DMS 273 treated with DMSO at 0.1 percent for 48 hours (cell line): ENCODE results near the gene RNF157.

ENCODE experiments used
- DNase-seq: peaks from one replicate; lab custom pipeline; 2025; lab: John Stamatoyannopoulos, UW

Gene RNF157

DNA sequence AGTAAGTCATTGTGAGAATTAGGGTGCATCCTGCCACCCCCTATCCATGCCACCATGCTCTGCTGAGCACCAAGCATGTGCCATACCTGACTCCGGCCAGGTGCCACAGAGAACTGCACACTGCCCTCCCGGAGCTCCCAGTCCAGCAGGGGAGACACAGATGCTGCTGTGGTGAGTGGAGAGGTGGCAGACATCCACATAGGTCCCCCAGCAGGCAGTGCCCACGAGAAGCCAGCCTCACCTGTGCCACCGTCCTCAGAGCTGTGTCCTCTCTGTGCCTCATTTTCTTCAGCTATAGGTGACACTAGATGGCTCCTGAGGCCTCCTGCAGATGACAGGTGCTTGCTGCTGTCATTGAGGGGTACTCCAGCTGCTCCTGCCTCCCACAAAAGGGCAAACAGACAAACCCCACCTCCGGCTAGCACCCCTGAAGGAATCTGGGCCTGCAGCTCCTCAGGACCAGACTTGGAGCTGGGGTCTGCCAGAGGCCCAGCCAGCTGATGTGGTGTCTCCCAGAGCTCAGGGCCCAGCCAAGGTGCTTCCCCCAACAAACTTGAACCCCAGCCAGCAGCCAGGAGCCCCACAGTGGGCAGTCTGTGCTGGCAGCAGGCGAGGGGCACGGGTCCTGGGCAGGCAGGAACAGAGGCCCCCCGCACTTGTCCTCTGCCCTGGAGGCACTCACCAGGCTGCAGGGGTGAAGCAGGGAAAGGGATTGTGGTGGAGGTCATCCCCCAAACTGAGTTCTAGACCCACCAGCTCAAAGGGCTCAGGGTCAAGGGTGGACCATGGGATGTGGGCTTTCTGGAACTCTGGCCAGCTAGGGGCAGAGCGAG is 116.3 kb downstream of the RNF157 start:
- no peak for DNase-seq

DNA sequence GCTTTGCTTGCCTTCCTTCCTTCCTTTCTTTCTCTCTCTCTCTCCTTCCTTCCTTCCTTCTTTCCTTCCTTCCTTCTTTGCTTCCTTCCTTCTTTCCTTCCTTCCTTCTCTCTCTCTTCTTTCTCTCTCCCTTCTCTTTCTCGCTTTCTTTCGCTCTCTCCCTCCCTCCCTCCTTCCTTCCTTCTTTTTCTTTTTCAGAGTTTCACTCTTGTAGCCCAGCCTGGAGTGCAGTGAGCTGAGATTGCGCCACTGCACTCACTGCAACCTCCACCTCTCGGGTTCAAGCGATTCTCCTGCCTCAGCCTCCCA is 117.1 kb downstream of the RNF157 start:
- no peak for DNase-seq

DNA sequence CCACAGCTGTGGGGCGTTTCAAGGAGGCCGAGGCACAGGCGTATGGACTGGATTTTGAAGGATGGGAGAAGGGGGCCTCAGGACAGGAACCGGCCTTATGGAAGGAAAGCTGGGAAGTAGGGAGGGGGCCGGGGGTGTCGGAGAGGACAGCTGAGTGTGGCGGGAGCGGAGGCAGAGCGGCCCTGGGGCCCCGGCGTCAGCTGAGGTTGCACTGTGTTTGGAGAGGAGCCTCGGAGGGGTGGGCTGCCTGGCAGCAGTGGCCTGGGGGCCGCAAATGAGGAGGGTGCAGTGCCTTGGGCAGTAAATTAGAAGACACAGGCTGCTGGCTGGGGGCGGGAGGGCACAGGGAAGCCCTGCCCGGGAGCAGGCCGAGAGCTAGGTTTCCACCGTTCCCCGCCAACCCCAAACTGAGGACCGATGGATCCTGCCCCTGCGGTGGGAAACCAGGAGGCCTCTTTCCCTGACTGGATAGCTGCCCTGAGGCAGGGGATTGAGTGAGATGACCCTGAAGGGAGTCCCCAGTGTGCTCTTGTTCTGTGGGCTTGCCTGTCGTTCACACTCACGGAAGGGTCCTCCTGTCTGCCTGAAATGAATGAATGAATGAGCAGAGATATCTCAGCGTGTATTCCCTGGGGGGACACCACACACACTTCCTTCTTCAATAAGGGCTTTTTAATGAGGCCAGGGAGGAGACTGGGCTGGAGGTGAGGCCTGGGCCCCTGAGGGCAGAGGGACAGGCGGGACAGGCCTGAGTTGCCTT is 117.7 kb downstream of the RNF157 start:
- DNase-seq, result no peak

DNA sequence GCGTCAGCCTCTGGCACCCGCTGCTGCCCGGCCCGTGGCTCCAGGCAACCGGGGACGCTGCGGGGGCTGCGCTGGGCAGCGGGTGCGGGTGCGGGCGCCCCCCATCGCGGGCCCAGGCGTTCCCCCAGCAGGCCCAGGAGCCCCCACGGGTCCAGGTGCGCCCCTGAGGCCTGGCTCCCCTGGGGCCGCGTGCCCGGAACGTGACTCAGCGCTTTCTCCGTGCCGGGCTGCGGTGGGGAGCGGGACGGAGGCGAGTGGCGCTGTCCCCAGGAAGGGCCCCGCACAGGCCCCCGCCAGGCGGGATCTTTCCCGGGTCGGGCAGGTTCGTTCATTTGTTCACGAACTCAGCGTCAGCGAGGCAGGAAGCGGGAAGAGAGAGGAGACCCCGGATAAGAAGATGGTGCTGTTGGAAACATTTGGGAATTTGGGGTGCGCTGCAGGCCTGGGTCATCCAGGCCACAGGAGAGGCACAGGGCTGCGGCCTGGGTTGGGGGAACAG is 118.3 kb downstream of the RNF157 start:
- no peak for DNase-seq

DNA sequence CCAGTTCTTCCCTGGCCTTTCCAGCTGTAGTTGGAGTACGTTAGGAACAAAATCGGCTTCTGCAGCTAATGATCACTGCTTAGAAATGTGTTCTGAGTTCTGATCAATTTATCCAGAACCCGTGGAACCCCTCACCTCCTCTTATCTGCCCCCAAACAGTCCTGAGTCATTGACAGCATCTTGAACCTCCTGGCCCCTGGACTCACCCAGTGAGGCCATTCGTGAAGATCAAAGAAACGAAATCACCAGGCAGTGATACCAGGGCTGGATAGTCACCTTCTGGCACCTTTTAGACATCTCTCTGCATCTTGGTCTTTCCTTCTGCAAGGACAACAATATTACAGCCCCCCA is 119.7 kb downstream of the RNF157 start:
- no peak for DNase-seq

GRCh38 chr17:76119409-76120371 is 120.6 kb downstream of the RNF157 start:
- no peak for DNase-seq

DNA sequence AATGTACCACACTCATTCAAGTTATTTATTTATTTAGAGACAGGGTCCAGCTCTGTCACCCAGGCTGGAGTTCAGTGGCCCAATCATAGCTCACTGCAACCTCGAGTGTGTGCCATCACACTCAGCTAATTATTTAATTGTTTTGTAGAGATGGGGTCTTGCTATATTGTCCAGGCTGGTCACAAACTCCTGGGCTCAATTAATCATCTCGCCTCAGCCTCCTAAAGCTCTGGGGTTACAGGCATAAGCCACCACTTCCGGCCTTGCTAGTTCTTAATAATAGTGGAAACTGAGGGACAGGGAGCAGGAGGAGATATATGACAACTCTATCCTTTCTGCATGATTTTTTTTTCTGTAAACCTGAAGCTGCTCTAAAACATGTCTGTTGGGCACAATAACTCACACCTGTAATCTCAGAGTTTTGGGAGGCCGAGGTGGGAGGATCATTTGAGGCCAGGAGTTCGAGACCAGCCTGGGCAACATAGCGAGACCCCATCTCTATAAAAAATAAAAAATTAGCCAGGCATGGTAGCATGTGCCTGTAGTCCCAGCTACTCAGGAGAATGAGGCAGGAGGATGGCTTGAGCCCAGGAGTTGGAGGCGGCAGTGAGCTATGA is 125.0 kb downstream of the RNF157 start:
- no peak for DNase-seq

DNA sequence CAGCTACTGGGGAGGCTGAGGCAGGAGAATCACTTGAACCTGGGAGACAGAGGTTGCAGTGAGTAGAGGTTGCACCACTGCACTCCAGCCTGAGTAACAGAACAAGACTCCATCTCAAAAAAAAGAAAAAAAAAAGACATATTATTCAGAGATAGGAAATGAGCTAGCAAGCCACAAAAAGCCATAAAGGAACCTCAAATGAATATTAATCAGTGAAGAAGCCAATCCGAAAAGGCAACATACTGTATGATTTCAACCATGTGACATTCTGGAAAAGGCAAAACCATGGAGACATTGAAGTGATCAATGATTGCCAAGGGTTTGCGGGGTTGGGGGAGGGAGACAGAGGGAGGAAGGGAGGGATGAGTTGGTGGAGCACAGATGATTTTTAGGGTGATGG is 128.3 kb downstream of the RNF157 start:
- DNase-seq, result no peak

DNA sequence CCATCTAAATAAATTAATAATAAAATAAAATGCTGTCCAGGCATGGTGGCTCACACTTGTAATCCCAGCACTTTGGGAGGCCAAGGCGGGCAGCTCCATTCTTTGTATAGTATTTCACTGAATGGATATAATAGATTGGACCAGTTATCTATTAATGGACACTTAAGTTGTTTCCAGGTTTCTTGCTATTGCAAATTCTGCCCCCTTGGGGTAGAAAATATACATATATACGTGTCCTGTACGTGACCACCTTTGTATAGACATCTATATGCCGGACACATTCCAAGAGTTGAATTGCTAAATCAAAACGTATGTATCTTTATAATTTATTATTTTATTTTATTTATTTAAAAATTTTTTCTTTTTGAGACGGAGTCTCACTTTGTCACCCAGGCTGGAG is 132.8 kb downstream of the RNF157 start:
- no peak for DNase-seq

- peak; percentile 48 for DNase-seq
Observed at GRCh38 chr17:76106703-76107102, 133.6 kb downstream of the RNF157 start.

GRCh38 chr17:76104896-76105231 is 135.4 kb downstream of the RNF157 start:
- DNase-seq, result no peak

- DNase-seq, result no peak
Observed at GRCh38 chr17:76104140-76104895, 136.0 kb downstream of the RNF157 start.

- peak; percentile 65 for DNase-seq
Observed at GRCh38 chr17:76103274-76104139, 136.8 kb downstream of the RNF157 start, which contains the start of gene EXOC7. EXOC7 (minus strand) TSS chr17:76103787; CDS start chr17:76103692, 95 bp downstream.

- no peak for DNase-seq
Observed at GRCh38 chr17:76102944-76103273, 137.4 kb downstream of the RNF157 start.

DNA sequence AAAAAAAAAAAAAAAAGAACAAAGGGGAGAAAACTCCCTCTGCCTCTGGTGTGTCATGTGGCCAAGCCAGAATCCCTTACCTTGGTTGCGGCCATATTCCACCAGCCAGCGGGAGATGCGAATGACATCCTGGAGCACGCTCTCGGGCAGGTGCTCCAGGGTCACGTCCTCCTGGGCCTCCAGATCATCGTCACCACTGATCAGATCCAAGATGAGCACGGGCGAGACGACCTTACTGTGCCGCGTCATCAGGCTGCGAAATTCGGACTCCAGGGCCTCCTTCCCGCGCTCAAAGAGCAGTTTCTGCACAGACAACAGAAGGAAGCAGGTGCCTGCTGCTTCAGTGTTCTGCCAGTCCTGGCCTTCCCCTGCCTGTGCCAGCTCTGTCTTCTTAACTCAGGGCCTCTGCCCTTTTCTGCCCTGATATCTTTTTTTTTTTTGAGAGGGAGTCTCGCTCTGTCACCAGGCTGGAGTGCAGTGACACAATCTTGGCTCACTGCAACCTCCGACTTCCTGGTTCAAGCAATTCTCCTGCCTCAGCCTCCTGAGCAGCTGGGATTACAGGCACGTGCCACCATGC is 142.5 kb downstream of the RNF157 start:
- no peak for DNase-seq

- no peak for DNase-seq
Observed at GRCh38 chr17:76095943-76096342, 144.3 kb downstream of the RNF157 start.

- no peak for DNase-seq
Observed at GRCh38 chr17:76094046-76094445, 146.2 kb downstream of the RNF157 start.

DNA sequence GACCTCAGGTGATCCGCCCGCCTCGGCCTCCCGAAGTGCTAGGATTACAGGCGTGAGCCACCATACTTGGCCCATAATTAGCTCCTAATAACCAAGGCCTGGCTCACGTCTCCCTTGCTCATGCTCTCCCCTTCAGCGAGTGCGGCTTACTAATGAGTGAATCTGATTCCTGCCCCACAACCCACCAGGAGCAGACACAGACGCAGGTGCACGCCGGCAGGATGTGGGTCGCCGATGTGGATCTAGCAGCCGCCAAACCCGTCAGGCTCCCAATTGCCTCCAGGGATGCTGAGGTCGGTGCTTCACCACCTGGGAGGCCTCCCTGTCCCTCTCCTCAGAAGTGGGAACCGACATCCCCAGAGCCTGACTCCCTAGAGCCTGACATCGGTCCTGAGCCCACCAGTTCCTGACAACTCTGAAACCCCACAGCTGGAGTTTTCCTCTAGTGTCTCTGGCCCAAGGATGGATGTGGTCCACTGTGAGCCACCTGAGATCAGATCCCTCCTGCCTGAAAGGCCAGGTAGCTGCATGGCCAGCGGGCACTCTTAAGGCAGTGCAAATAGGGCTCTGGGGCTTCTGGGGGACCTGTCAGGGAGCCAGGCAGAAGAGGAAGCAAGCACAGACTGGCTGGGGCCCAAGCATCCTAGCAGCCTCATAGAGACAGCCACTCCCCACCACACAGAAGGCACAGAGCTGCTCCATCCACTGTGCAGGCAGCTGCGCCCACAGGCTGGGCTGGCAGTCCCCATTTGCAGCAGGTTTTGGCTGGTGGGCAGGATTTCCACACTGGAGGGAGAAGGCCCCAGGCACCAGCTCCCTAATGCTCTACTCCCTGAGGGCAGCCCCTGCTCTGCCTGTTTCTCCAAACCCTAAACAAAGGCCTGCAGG is 147.5 kb downstream of the RNF157 start:
- DNase-seq, result no peak
